K562 (cell line): Measurements from ENCODE around the gene ATP6V0E1. TPM values are rescaled to one million over a fixed set of nuclear protein-coding genes. Genes with fewer than 3 reads are reported as not detected.

Experiments
- ATAC-seq: fragments of 200-7000 bp; cut with Tn5 transposase; 3 replicates; pipeline ENCODE4 v1.9.1; 2020; ENCODE audit warnings: moderate library complexity
- BruUV-seq: library from RNA; stranded (reverse); fragments of 400-500 nt; replicated peaks from 2 replicates; lab custom pipeline; 2021; lab: Mats Ljungman, UMichigan
- CTCF ChIA-PET: fragments of 300-600 bp; formaldehyde crosslinking; extraction: SDS; loops from one replicate; lab custom pipeline; 2021; ENCODE audit warnings: low intra/inter-chr PET ratio; lab: Yijun Ruan, JAX
- POLR2A ChIA-PET: fragments of 300-600, 350-650 bp; sonication (Branson Sonifier 250); formaldehyde crosslinking; extraction: SDS; loops from one replicate; lab custom pipeline; 2021; ENCODE audit warnings: antibody characterized with exemption, inconsistent platforms; lab: Yijun Ruan, JAX
- DNase-seq, 4 experiments: peaks; one replicate each; pipeline versions ENCODE4 v3.0.0 to v3.0.0-alpha.2; 2011 to 2018; ENCODE audit warnings: low spot score in 3 of 4, mixed read lengths in 3 of 4; ENCODE audit errors: extremely low read depth in 1 of 4
- FAIRE-seq: peaks from 2 replicates; lab custom pipeline; 2011; peaks lifted over from hg19 to GRCh38; lab: Jason Lieb, UNC
- H2AFZ ChIP-seq: 2 replicates; pipeline ENCODE4 v1.6.0; 2011; ENCODE audit warnings: low read depth, low read length, control low read depth, inconsistent platforms
- H3K27ac ChIP-seq: fragments of 200-600 bp; 3 replicates; pipeline ENCODE4 v1.8.0; 2011; ENCODE audit warnings: low read depth, mild to moderate bottlenecking, control low read depth, inconsistent platforms, low read length, moderate library complexity, mixed read lengths; ENCODE audit errors: extremely low read depth
- H3K27me3 ChIP-seq, 2 experiments: fragments of 300-600 bp in 1 of 2; 2 replicates in 1 of 2; 3 replicates in 1 of 2; pipeline versions ENCODE4 v1.6.0 to v1.8.0; 2011; ENCODE audit warnings: inconsistent platforms in 2 of 2, low read length in 2 of 2, mild to moderate bottlenecking in 1 of 2, mixed read lengths in 1 of 2, moderate library complexity in 1 of 2; ENCODE audit not compliant: control insufficient read depth in 2 of 2, insufficient read depth in 2 of 2
- H3K36me3 ChIP-seq: fragments of 300-600 bp; 3 replicates; pipeline ENCODE4 v1.8.0; 2011; ENCODE audit warnings: mild to moderate bottlenecking, low read length, inconsistent platforms; ENCODE audit not compliant: control insufficient read depth, insufficient read depth
- H3K4me1 ChIP-seq, 2 experiments: fragments of 200-600 bp in 1 of 2; replicated peaks in 1 of 2; 2 replicates in 1 of 2; 3 replicates in 1 of 2; pipeline versions ENCODE4 v1.5.1 to v1.8.0; 2011; ENCODE audit warnings: inconsistent platforms in 2 of 2, low read length in 2 of 2, mild to moderate bottlenecking in 1 of 2, mixed read lengths in 1 of 2, moderate library complexity in 1 of 2; ENCODE audit not compliant: control insufficient read depth in 2 of 2, insufficient read depth in 2 of 2
- H3K4me2 ChIP-seq: 2 replicates; pipeline ENCODE4 v1.6.1; 2011; ENCODE audit warnings: low read length, control low read depth, inconsistent platforms, mixed read lengths; ENCODE audit not compliant: insufficient read depth
- H3K4me3 ChIP-seq: fragments of 200-600 bp; sonication (generic), shearing (Covaris generic); 2 replicates; pipeline ENCODE4 v1.5.1; 2016; ENCODE audit warnings: control low read depth, inconsistent platforms
- H3K79me2 ChIP-seq: fragments of 200-600 bp; 3 replicates; pipeline ENCODE4 v1.8.0; 2011; ENCODE audit warnings: low read length, inconsistent platforms; ENCODE audit not compliant: control insufficient read depth, insufficient read depth
- H3K9ac ChIP-seq, 2 experiments: 2 replicates each; pipeline versions ENCODE4 v1.6.0 to v1.6.1; 2011; ENCODE audit warnings: low read depth in 2 of 2, low read length in 2 of 2, control low read depth in 1 of 2, inconsistent platforms in 1 of 2, mild to moderate bottlenecking in 1 of 2, mixed read lengths in 1 of 2; ENCODE audit not compliant: insufficient read depth in 1 of 2
- H3K9me1 ChIP-seq: one replicate; pipeline ENCODE4 v1.6.0; 2011; ENCODE audit warnings: inconsistent platforms, mild to moderate bottlenecking, low read length, moderate library complexity; ENCODE audit not compliant: control insufficient read depth, insufficient read depth
- H3K9me3 ChIP-seq: replicated peaks from 2 replicates; pipeline ENCODE4 v1.5.1; 2011; ENCODE audit warnings: low read depth, low read length, inconsistent platforms; ENCODE audit not compliant: control insufficient read depth, insufficient read depth
- H4K20me1 ChIP-seq: replicated peaks from 2 replicates; pipeline ENCODE4 v1.6.1; 2011; ENCODE audit warnings: low read length, inconsistent platforms, mixed read lengths; ENCODE audit not compliant: control insufficient read depth, insufficient read depth
- ARNT ChIP-seq, 2 experiments: fragments of 450-650 bp; IDR thresholded peaks; 2 replicates each; pipeline ENCODE4 v1.6.1; 2016; ENCODE audit warnings: mild to moderate bottlenecking in 1 of 2
- ELF2 ChIP-seq: fragments of 250-450 bp; sonication (Bioruptor Pico); IDR thresholded peaks from 2 replicates; pipeline ENCODE4 v1.5.0; 2021; ENCODE audit warnings: mild to moderate bottlenecking
- EP300 ChIP-seq: IDR thresholded peaks from 2 replicates; pipeline ENCODE4 v1.6.1; 2012; ENCODE audit warnings: low read length, improper control_type of control experiment
- GATAD2B ChIP-seq: fragments of 450-650 bp; IDR thresholded peaks from 2 replicates; pipeline ENCODE4 v1.6.1; 2017; ENCODE audit warnings: mild to moderate bottlenecking, borderline replicate concordance
- KAT7 ChIP-seq: sonication (generic); formaldehyde crosslinking; IDR thresholded peaks from 2 replicates; pipeline ENCODE4 v1.8.0; 2022; ENCODE audit warnings: missing genetic modification reagents, mild to moderate bottlenecking, borderline replicate concordance
- KLF1 ChIP-seq: fragments of 450-650 bp; IDR thresholded peaks from 2 replicates; pipeline ENCODE4 v1.6.1; 2016; ENCODE audit warnings: missing genetic modification characterization, missing compliant biosample characterization
- MAZ ChIP-seq, 2 experiments: fragments of 450-650 bp in 1 of 2; sonication (generic) in 1 of 2; formaldehyde crosslinking; IDR thresholded peaks in 1 of 2; conservative IDR thresholded peaks in 1 of 2; 2 replicates each; pipeline versions ENCODE4 v1.4.0 to v1.5.0; 2020; ENCODE audit warnings: mild to moderate bottlenecking in 1 of 2, missing genetic modification reagents in 1 of 2
- NRF1 ChIP-seq, 2 experiments: fragments of 450-650 bp; IDR thresholded peaks in 1 of 2; conservative IDR thresholded peaks in 1 of 2; 2 replicates each; pipeline ENCODE4 v1.6.1; 2014; ENCODE audit warnings: mild to moderate bottlenecking in 2 of 2
- NUFIP1 ChIP-seq: fragments of 450-650 bp; IDR thresholded peaks from 2 replicates; pipeline ENCODE4 v1.6.1; 2018; ENCODE audit not compliant: partially characterized antibody
- RAD21 ChIP-seq, 2 experiments: fragments of 250-450 bp in 1 of 2; fragments of 450-650 bp in 1 of 2; sonication (Bioruptor Pico) in 1 of 2; formaldehyde crosslinking in 1 of 2; IDR thresholded peaks in 1 of 2; conservative IDR thresholded peaks in 1 of 2; 2 replicates each; pipeline versions ENCODE4 v1.4.0 to v1.8.0; 2020 to 2022; ENCODE audit warnings: mild to moderate bottlenecking in 2 of 2, moderate library complexity in 1 of 2
- SREBF2 ChIP-seq: sonication (generic); formaldehyde crosslinking; IDR thresholded peaks from 2 replicates; pipeline ENCODE4 v1.4.0; 2020; ENCODE audit warnings: mild to moderate bottlenecking, missing genetic modification reagents
- TEAD1 ChIP-seq, 2 experiments: fragments of 450-650 bp in 1 of 2; sonication (generic) in 1 of 2; formaldehyde crosslinking; IDR thresholded peaks; 2 replicates each; pipeline versions ENCODE4 v1.4.0 to v1.8.0; 2020 to 2022; ENCODE audit warnings: mild to moderate bottlenecking in 2 of 2, missing genetic modification reagents in 1 of 2
- ZNF586 ChIP-seq: fragments of 450-650 bp; formaldehyde crosslinking; conservative IDR thresholded peaks from 2 replicates; pipeline ENCODE4 v1.4.0; 2020; ENCODE audit warnings: mild to moderate bottlenecking, moderate library complexity
- WGBS: fragments of 100-300 bp; shearing (Covaris generic); methylation state at CpG from one replicate; pipeline ENCODE4 v1.1.6; 2016; ENCODE audit warnings: low coverage, mixed read lengths; ENCODE audit not compliant: insufficient coverage; ENCODE audit errors: missing lambda C conversion rate; 5-methylcytosine and 5-hydroxymethylcytosine counted together
- in situ Hi-C: fragments of 300-500 bp; cut with MboI; formaldehyde crosslinking; loops from 4 replicates; pipeline ENCODE4 v1.15.0; 2018; ENCODE audit warnings: inconsistent platforms, mixed read lengths
- intact Hi-C: fragments of 100-400 bp; cut with micrococcal nuclease; formaldehyde crosslinking; loops from 2 replicates; pipeline ENCODE4 v1.14.2; 2022
- polyA plus RNA-seq, 8 experiments: library from polyadenylated mRNA; depleted of rRNA in 4 of 8; stranded (reverse) in 5 of 8; unstranded in 3 of 8; fragments of >200 nt; fragmentation: Nextera tagmentation in 2 of 8; fragmentation: Illumina TruSeq in 1 of 8; extraction: Ambion mirVana in 2 of 8; extraction: Trizol in 1 of 8; gene quantifications; 2 replicates each; pipeline versions ENCODE4 v1.2.1 to v1.2.3, GENCODE V29; 2011 to 2014; ENCODE audit warnings: inconsistent platforms in 1 of 8, missing spikeins in 1 of 8
- total RNA-seq, 7 experiments: library from RNA; depleted of rRNA in 6 of 7; stranded (reverse); fragments of >200 nt in 6 of 7; fragmentation: Illumina TruSeq in 2 of 7; extraction: Trizol in 2 of 7; gene quantifications; 2 replicates each; pipeline versions ENCODE4 v1.2.1 to v1.2.3, GENCODE V29; 2011 to 2021; ENCODE audit warnings: low replicate concordance in 1 of 7
- TF ChIP-seq, protein P1 (sequence below): IDR thresholded peaks from 3 replicates; pipeline ENCODE4 v1.6.1; 2011; ENCODE audit warnings: borderline replicate concordance, mild to moderate bottlenecking; ENCODE audit not compliant: insufficient read length, insufficient read depth
- TF ChIP-seq, protein P2 (sequence below): fragments of 250-450 bp; sonication (Bioruptor Pico); IDR thresholded peaks from 2 replicates; pipeline ENCODE4 v1.6.1; 2021; ENCODE audit warnings: mild to moderate bottlenecking

ATP6V0E1 gene
- total and polyA plus RNA-seq, 9 of the 15 experiments (the other 6 are each of a cell fraction or from before 2014, with no cell fraction given) = 63.8 to 395 (median 112) TPM

DNA sequence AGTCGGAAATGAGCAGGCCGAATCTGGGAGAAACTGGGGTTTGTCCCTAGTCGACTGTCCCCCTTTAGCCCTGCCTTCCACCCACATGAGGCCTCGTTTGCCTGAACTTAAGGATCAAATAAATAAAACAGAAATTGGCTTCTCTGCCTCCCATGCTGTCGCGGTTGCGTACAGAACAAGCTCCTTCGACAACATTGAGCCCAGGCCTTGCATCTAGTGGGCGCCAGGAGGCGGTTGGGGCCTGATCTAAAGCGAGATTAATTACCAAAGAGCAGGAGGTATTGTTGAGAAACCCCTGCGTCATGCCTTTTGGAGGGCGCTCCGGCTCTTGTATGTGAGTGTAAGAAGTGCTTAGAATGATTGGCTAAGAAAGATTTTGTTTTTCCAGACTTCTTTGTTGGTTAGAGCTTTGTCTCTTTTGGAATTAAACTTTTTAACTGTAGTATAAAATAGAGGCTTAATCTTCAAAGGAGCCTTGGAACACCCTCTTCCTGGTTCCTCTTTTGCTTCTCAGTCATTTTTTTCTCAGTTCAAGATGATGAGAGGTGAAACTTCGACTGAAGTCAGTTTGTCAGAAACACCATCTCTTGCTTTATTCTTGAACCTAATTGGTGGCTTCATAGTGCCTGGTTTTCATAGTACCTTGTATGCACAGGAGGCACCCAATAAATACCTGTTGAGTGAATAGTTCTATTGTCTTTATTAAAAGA is 828 bp downstream of the ATP6V0E1 start:
- ChIA-PET CTCF (interaction anchor here (0.9 to 1.5 kb wide), 2 partner anchors 160 to 220 kb away, joined by 4 to 5 read pairs; partner anchors contain the start of gene BNIP1), POLR2A (interaction anchor here (0.6 to 4.3 kb wide), 14 partner anchors 10 to 347 kb away, joined by 3 to 36 read pairs (median 4); no protein-coding TSS in a partner anchor)
- Histone ChIP-seq H3K4me2 (peak overlapping the region; percentile 94), H3K27me3 (no peaks in the 10 kb centered on the region), H3K36me3 (peaks cover 39% of the 10 kb centered on the region), H3K27ac (peak overlapping the region; percentile 95), H3K79me2 (peaks cover 58% of the 10 kb centered on the region), H3K9me1 (no peaks in the 10 kb centered on the region), H4K20me1 (no peaks in the 10 kb centered on the region), H2AFZ (peak overlapping the region; percentile 73), H3K4me1 (peaks cover 5 to 14% of the 10 kb centered on the region in 2 experiments; a peak in 3 of 5 replicates), H3K9ac (peak overlapping the region; percentile 94 to 97), H3K4me3 (peak overlapping the region; percentile 77), H3K9me3 (no peaks in the 10 kb centered on the region; the same call in 1 of the 2 replicates)
- 1% methylated on average over 15 of the region's 15 CpGs for WGBS
- intact Hi-C loops = loop anchor here (1.0 to 2.0 kb wide), 2 partner anchors 72 to 160 kb away; partner anchors contain the start of genes BNIP1 and CREBRF
- in situ Hi-C loops = no loop called here
- BruUV-seq = no TSS peak
- DNase-seq (peak; percentile 43 to 92 (median 68)), FAIRE-seq (peak; percentile 94), ATAC-seq (peak; percentile 92)
- TF ChIP-seq, protein P1, sequence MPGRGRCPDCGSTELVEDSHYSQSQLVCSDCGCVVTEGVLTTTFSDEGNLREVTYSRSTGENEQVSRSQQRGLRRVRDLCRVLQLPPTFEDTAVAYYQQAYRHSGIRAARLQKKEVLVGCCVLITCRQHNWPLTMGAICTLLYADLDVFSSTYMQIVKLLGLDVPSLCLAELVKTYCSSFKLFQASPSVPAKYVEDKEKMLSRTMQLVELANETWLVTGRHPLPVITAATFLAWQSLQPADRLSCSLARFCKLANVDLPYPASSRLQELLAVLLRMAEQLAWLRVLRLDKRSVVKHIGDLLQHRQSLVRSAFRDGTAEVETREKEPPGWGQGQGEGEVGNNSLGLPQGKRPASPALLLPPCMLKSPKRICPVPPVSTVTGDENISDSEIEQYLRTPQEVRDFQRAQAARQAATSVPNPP = no peak
- TF ChIP-seq EP300 = peak; percentile 49
- TF ChIP-seq KLF1 (tag) = no peak
- peak; percentile 10; the same call in 1 of the 2 replicates for TF ChIP-seq ELF2
- TF ChIP-seq SREBF2 (CRISPR knock-in tag) = no peak
- peak; percentile 28 to 74; a peak in 2 of 4 replicates for TF ChIP-seq ARNT (IDR thresholded peaks at IDR 0.05)
- TF ChIP-seq NUFIP1 = no peak
- peak in 1 of 2 experiments; percentile 36; a peak in 1 of 4 replicates for TF ChIP-seq MAZ (CRISPR knock-in tag; conservative IDR thresholded peaks at IDR 0.05 in 1 of 2, IDR thresholded peaks at IDR 0.05 in 1 of 2)
- TF ChIP-seq ZNF586 (CRISPR knock-in tag) = no peak
- TF ChIP-seq, protein P2, sequence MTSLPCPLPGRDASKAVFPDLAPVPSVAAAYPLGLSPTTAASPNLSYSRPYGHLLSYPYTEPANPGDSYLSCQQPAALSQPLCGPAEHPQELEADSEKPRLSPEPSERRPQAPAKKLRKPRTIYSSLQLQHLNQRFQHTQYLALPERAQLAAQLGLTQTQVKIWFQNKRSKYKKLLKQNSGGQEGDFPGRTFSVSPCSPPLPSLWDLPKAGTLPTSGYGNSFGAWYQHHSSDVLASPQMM = no peak
- peak; percentile 29 to 41 for TF ChIP-seq NRF1 (conservative IDR thresholded peaks at IDR 0.05 in 1 of 2, IDR thresholded peaks at IDR 0.05 in 1 of 2)
- TF ChIP-seq TEAD1 (CRISPR knock-in tag; IDR thresholded peaks at IDR 0.05) = no peak
- 0 out of 2 replicates have a peak, but pooled peaks have one; percentile 1 for TF ChIP-seq KAT7 (CRISPR knock-in tag)
- peak; percentile 63 to 75 for TF ChIP-seq RAD21 (CRISPR knock-in tag; conservative IDR thresholded peaks at IDR 0.05 in 1 of 2, IDR thresholded peaks at IDR 0.05 in 1 of 2)
- no peak for TF ChIP-seq GATAD2B
